K562 (cell line): Measurements from ENCODE around the gene PELI3. TPM values are rescaled to one million over a fixed set of nuclear protein-coding genes. Genes with fewer than 3 reads are reported as not detected.

ENCODE experiments used
- E2F8 ChIP-seq: fragments of 450-650 bp; IDR thresholded peaks from 2 replicates; pipeline ENCODE4 v1.7.1; 2018; ENCODE audit warnings: mild to moderate bottlenecking, low read depth; ENCODE audit not compliant: partially characterized antibody
- HNRNPK ChIP-seq: fragments of 200-400 bp; formaldehyde crosslinking; IDR thresholded peaks from one replicate; pipeline ENCODE4 v1.6.1; 2018; ENCODE audit warnings: mild to moderate bottlenecking, low read depth, low read length; ENCODE audit not compliant: poor library complexity, severe bottlenecking
- MBD1 ChIP-seq: fragments of 250-450 bp; sonication (Bioruptor Pico); IDR thresholded peaks from 2 replicates; pipeline ENCODE4 v1.8.0; 2022; ENCODE audit warnings: inconsistent platforms
- MEF2D ChIP-seq: conservative IDR thresholded peaks from 2 replicates; pipeline ENCODE4 v1.6.1; 2016; ENCODE audit warnings: low read depth, missing genetic modification characterization, missing compliant biosample characterization
- OTX1 ChIP-seq: fragments of 450-650 bp; formaldehyde crosslinking; IDR thresholded peaks from 2 replicates; pipeline ENCODE4 v1.4.0; 2022; ENCODE audit warnings: mild to moderate bottlenecking
- PHB ChIP-seq: fragments of 250-450 bp; sonication (Bioruptor Pico); IDR thresholded peaks from 2 replicates; pipeline ENCODE4 v1.5.0; 2021
- PKNOX1 ChIP-seq: fragments of 450-650 bp; IDR thresholded peaks from 2 replicates; pipeline ENCODE4 v1.6.1; 2016
- PPARD ChIP-seq: fragments of 250-450 bp; sonication (Bioruptor Pico); IDR thresholded peaks from 2 replicates; pipeline ENCODE4 v1.8.0; 2022; ENCODE audit warnings: inconsistent platforms, mild to moderate bottlenecking, moderate library complexity
- RBM22 ChIP-seq: fragments of 200-400 bp; formaldehyde crosslinking; IDR thresholded peaks from 2 replicates; pipeline ENCODE4 v1.6.1; 2018; ENCODE audit warnings: low read length, low read depth; ENCODE audit not compliant: poor library complexity, severe bottlenecking
- SMARCC2 ChIP-seq: fragments of 450-650 bp; IDR thresholded peaks from 2 replicates; pipeline ENCODE4 v1.6.1; 2017; ENCODE audit warnings: antibody characterized with exemption, moderate library complexity, mild to moderate bottlenecking, low read depth
- SNRNP70 ChIP-seq: fragments of 200-400 bp; formaldehyde crosslinking; optimal IDR thresholded peaks from 2 replicates; pipeline ENCODE3; 2017; ENCODE audit warnings: low read depth, low read length
- SREBF1 ChIP-seq: fragments of 150-350 bp; IDR thresholded peaks from 2 replicates; pipeline ENCODE4 v1.6.1; 2014; ENCODE audit warnings: antibody characterized with exemption, low read depth, low read length, borderline replicate concordance
- TFAM ChIP-seq: fragments of 250-450 bp; sonication (Bioruptor Pico); conservative IDR thresholded peaks from 2 replicates; pipeline ENCODE4 v1.5.0; 2021; ENCODE audit warnings: mild to moderate bottlenecking, moderate library complexity
- TSC22D4 ChIP-seq: fragments of 450-650 bp; IDR thresholded peaks from 2 replicates; pipeline ENCODE4 v1.6.1; 2016; ENCODE audit warnings: missing genetic modification characterization, missing biosample characterization, control low read depth
- ZNF644 ChIP-seq: fragments of 200-800 bp; sonication (Bioruptor generic); IDR thresholded peaks from 2 replicates; pipeline ENCODE4 v1.6.1; 2016; ENCODE audit warnings: low read depth, missing genetic modification characterization, missing compliant biosample characterization
- polyA plus RNA-seq, 8 experiments: library from polyadenylated mRNA; depleted of rRNA in 4 of 8; stranded (reverse) in 5 of 8; unstranded in 3 of 8; fragments of >200 nt; fragmentation: Nextera tagmentation in 2 of 8; fragmentation: Illumina TruSeq in 1 of 8; extraction: Ambion mirVana in 2 of 8; extraction: Trizol in 1 of 8; gene quantifications; 2 replicates each; pipeline versions ENCODE4 v1.2.1 to v1.2.3, GENCODE V29; 2011 to 2014; ENCODE audit warnings: inconsistent platforms in 1 of 8, missing spikeins in 1 of 8
- total RNA-seq, 7 experiments: library from RNA; depleted of rRNA in 6 of 7; stranded (reverse); fragments of >200 nt in 6 of 7; fragmentation: Illumina TruSeq in 2 of 7; extraction: Trizol in 2 of 7; gene quantifications; 2 replicates each; pipeline versions ENCODE4 v1.2.1 to v1.2.3, GENCODE V29; 2011 to 2021; ENCODE audit warnings: low replicate concordance in 1 of 7
- TF ChIP-seq, protein P1 (sequence below): fragments of 250-450 bp; sonication (Bioruptor Pico); IDR thresholded peaks from 2 replicates; pipeline ENCODE4 v1.4.0; 2020; ENCODE audit warnings: mild to moderate bottlenecking, moderate library complexity, borderline replicate concordance
- TF ChIP-seq, protein P2 (sequence below): sonication (generic); formaldehyde crosslinking; IDR thresholded peaks from 2 replicates; pipeline ENCODE4 v1.8.1; 2023; ENCODE audit warnings: mild to moderate bottlenecking, missing genetic modification reagents

PELI3 gene
- total and polyA plus RNA-seq, 9 of the 15 experiments (the other 6 are each of a cell fraction or from before 2014, with no cell fraction given) = 0.17 to 4.2 (median 1.9) TPM

- TF ChIP-seq RBM22 (peak; percentile 72), SREBF1 (peak; percentile 100), TFAM (CRISPR knock-in tag) (no peak), E2F8 (peak; percentile 98), HNRNPK (no peak), ZNF644 (peak; percentile 100), PKNOX1 (no peak), PHB (no peak; the same call in 1 of the 2 replicates), TSC22D4 (tag) (no peak), SMARCC2 (no peak), PPARD (CRISPR knock-in tag) (peak; percentile 84), MEF2D (tag) (peak; percentile 92), SNRNP70 (no peak), MBD1 (CRISPR knock-in tag) (peak; percentile 90), OTX1 (peak; percentile 92)
- TF ChIP-seq, protein P1, sequence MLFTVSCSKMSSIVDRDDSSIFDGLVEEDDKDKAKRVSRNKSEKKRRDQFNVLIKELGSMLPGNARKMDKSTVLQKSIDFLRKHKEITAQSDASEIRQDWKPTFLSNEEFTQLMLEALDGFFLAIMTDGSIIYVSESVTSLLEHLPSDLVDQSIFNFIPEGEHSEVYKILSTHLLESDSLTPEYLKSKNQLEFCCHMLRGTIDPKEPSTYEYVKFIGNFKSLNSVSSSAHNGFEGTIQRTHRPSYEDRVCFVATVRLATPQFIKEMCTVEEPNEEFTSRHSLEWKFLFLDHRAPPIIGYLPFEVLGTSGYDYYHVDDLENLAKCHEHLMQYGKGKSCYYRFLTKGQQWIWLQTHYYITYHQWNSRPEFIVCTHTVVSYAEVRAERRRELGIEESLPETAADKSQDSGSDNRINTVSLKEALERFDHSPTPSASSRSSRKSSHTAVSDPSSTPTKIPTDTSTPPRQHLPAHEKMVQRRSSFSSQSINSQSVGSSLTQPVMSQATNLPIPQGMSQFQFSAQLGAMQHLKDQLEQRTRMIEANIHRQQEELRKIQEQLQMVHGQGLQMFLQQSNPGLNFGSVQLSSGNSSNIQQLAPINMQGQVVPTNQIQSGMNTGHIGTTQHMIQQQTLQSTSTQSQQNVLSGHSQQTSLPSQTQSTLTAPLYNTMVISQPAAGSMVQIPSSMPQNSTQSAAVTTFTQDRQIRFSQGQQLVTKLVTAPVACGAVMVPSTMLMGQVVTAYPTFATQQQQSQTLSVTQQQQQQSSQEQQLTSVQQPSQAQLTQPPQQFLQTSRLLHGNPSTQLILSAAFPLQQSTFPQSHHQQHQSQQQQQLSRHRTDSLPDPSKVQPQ = peak; percentile 70; the same call in 1 of the 2 replicates
- TF ChIP-seq, protein P2, sequence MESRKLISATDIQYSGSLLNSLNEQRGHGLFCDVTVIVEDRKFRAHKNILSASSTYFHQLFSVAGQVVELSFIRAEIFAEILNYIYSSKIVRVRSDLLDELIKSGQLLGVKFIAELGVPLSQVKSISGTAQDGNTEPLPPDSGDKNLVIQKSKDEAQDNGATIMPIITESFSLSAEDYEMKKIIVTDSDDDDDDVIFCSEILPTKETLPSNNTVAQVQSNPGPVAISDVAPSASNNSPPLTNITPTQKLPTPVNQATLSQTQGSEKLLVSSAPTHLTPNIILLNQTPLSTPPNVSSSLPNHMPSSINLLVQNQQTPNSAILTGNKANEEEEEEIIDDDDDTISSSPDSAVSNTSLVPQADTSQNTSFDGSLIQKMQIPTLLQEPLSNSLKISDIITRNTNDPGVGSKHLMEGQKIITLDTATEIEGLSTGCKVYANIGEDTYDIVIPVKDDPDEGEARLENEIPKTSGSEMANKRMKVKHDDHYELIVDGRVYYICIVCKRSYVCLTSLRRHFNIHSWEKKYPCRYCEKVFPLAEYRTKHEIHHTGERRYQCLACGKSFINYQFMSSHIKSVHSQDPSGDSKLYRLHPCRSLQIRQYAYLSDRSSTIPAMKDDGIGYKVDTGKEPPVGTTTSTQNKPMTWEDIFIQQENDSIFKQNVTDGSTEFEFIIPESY = peak; percentile 100
These were observed 45.1 kb upstream of the PELI3 start (continued) for GRCh38 chr11:66421492-66422205.
